HG02943 (cell line): Measurements from ENCODE around the gene WDR5.

ENCODE experiments used
- ATAC-seq: cut with Tn5 transposase; IDR thresholded peaks from one replicate; pipeline ENCODE4 v1.9.1; 2021; ENCODE audit warnings: mild to moderate bottlenecking, low read depth, moderate library complexity; ENCODE audit not compliant: unreplicated experiment

WDR5 gene

DNA sequence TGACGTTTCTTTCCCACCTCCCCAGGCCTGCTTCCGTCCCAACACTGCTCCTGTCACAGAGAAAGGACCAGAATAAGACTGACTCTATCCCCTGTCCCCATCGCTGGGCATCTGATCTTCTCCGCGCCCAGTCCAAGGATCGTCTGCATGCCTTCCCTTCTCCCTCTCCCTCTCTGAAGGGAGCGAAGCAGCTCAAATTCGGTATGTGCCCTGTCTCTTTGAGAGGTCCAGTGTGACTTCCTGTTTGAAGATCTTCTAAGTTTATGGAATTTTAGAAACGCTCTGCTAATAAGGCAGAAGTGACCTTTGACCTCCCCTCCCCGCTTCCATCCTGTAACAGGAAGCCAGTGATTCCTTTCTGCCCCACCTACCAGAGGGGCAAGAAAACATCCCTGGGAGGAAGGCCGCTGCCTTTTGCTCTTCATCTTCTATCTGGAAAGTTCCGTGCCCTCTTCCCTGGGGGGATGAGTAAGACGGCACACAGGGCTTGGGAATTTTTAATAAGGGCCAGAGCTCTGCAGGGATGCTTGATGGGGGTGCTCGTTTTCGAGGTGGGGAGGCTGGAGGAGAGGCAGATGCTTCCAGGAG lies 69.2 kb downstream of the WDR5 start:
- ATAC-seq, result no peak

DNA sequence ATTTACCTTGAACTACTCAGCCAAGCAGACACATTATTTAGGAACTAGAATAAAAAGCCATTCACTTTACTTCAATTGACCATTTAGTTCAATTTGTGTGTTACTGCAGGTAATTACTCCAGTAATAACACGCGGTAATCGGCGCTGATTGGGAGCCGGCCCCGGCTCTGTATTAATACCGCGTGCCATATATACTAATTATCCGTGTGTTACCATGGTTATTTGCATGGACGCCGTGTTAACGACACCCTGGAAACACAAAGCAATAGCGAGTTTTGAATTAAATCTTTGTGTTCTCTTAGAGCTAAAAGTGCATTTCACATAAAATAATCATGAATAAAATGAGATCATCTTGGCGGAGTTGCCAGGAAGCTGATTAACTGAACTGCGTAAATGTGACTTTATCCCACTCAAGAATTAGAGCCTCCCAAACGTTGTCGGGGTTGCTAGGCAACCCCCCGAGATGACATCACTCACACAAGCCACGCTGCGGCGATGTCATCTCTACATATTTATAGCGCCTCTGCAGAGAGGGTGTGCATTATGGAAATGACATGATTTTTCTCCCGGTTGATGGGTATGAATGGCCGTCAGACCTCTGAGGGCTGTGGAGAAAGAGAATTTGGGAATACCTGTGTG lies 69.9 kb downstream of the WDR5 start:
- ATAC-seq, result no peak

DNA sequence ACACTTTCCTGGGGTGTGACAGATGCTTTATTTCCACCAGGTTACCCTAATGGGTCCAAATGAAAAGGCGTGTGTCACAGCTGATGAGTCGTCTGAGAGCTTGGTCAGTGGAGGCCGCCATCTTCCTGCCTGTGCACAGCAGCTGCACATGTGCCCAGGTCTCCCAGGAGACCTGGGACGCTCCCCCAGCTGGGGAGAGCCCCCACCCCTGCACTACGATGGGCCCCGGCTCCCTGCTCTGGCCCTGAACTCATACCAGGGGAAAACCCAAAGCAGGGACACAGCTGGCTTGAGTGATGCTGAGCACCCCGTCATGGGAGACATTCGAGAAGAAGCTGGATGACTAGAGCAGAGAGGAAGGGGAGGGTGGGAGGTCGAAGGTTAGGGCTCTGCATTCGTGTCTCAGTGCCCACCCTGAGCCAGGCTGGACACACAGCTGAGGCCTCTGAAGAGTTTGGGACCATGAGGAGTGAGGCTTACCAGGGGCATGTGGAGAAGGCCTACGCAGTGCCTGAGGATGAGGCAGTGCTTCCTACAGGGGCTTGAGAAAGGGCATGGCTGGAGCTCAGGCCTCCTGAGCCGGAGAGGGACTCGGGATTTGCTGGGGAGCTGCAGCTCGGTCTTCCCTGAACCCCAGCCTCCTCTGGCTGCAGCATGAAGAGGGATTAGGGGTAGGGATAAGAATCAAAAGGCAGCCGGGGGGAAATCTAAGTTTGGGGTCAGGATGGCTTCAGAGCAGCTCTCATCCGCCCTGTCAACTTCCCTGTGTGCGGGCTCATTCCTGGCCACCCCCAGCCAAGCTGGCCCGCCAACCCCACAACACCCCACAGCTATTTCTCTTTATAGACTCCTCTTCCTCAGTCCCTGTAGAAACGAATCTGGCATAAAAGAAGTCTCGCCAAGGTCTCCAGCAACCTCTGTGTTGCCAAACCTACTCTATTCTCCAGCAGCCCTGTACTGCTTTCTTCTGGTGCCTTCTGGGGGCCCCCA lies 70.7 kb downstream of the WDR5 start:
- ATAC-seq, result no peak

DNA sequence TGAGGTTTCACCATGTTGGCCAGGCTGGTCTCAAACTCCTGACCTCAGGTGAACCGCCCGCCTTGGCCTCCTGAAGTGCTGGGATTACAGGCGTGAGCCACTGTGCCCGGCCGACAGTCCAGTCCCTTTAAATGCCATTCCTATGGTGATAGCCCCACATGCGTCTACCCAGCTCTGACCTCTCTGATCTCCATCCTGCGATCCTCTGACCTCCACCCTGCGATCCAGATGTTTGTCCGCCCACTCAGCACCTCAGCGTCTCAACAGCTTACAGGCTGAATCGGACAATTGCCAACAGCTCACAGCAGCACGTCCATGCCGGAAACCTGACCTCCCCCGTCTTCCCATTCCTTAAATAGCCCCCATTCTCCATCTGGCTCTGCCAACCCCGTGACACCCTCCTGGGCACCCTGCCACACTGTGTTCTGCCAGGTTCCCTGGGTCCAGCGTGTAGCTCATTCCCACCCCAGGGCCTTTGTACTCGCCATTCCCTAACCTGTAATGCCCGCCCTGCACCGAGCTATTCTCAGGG lies 72.5 kb downstream of the WDR5 start:
- ATAC-seq, result no peak

DNA sequence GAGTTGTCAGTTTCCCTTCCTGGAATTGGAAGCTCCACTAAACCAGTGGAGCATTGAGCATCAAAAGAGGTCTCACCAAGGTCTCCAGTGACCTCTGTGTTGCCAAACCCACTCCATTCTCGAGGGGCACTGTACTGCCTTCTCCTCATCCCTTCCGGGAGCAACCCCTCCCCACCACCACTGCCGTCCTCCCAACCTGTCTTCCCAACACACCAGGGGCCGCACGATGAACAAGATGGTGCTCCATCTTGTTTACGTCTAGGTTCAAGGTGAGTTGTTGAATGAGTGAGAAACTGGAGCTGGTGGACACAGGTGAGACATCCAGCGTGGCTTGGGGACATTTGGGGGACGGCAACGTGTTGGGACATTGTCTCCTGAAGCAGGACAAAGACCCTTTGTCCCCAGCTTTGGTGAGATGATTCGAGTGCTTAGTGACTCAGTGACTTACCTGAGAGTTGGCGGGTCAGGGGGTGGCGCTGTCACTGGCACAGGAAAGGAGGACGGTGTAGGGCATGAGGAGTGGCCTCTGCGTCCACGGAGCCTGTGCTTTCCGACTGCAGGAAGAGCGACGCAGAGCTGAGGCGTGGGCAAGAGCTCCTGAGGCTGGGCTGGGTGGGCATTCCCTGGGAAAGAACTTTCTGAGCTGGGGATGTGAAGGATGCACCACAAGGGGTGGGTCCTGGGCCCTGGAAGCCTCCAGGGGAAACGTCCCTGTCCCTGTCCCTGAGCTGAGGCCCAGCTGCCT lies 73.3 kb downstream of the WDR5 start:
- ATAC-seq, result no peak
